Large intestine (tissue), 3 donors: ENCODE data around the gene TBC1D23. TPM values are rescaled to one million over a fixed set of nuclear protein-coding genes. Genes with fewer than 3 reads are reported as not detected.

Source experiments
- DNase-seq, 2 donors: peaks; one replicate each; pipeline versions ENCODE4 v3.0.0 to v3.0.0-alpha.2; 2013
- H3K27ac ChIP-seq: one replicate; pipeline ENCODE4 v1.5.1; 2013; ENCODE audit warnings: low read length
- H3K27me3 ChIP-seq: 2 replicates; pipeline ENCODE4 v1.6.1; 2013; ENCODE audit warnings: low read length; ENCODE audit not compliant: control insufficient read depth, insufficient read depth
- H3K36me3 ChIP-seq: 2 replicates; pipeline ENCODE4 v1.6.1; 2013; ENCODE audit warnings: low read length; ENCODE audit not compliant: control insufficient read depth, insufficient read depth
- H3K4me1 ChIP-seq: one replicate; pipeline ENCODE4 v1.6.1; 2013; ENCODE audit warnings: low read length; ENCODE audit not compliant: control insufficient read depth, insufficient read depth
- H3K4me3 ChIP-seq: one replicate; pipeline ENCODE4 v1.5.1; 2013; ENCODE audit warnings: low read length
- H3K9me3 ChIP-seq: one replicate; pipeline ENCODE4 v1.6.1; 2013; ENCODE audit warnings: mild to moderate bottlenecking, low read depth, low read length, moderate library complexity; ENCODE audit not compliant: control insufficient read depth
- WGBS: methylation state at CpG from one replicate; pipeline ENCODE4 v1.1.5; 2013; ENCODE audit warnings: low lambda C conversion rate; ENCODE audit not compliant: insufficient coverage; 5-methylcytosine and 5-hydroxymethylcytosine counted together
- polyA plus RNA-seq: library from polyadenylated mRNA; unstranded; fragments of 120-200 nt; gene quantifications from one replicate; pipeline ENCODE4 v1.2.1, GENCODE V29; 2013

The TBC1D23 gene
- polyA plus RNA-seq, 1 donor, result 37.1 TPM

DNA sequence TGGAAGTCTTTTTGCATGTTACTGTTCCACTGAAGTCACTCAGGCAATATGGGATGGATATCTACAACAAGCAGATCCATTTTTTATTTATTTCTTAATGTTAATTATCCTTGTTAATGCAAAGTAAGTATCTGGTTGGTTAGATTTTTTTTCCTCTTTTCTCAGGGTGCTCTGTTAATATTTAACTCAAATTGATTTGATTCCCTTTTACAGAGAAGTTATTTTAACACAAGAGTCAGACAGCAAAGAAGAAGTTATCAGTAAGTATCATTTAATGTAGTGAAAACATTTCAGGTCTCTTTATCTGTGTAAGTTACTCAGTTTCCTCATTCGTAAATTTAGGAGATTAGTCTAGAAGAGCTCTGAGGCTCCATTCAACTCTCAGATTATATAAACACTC, 34.3 kb downstream of the TBC1D23 start:
- H3K36me3 ChIP-seq, result peaks cover 39% of the 10 kb centered on the region
- no peaks in the 10 kb centered on the region for H3K9me3 ChIP-seq
- no peaks in the 10 kb centered on the region for H3K27me3 ChIP-seq
- no peak for DNase-seq
- WGBS, result 14% methylated on average over 1 of the region's 1 CpG
- no peak overlapping the region for H3K27ac ChIP-seq
- H3K4me1 ChIP-seq, result no peaks in the 10 kb centered on the region
- H3K4me3 ChIP-seq, result no peak overlapping the region

DNA sequence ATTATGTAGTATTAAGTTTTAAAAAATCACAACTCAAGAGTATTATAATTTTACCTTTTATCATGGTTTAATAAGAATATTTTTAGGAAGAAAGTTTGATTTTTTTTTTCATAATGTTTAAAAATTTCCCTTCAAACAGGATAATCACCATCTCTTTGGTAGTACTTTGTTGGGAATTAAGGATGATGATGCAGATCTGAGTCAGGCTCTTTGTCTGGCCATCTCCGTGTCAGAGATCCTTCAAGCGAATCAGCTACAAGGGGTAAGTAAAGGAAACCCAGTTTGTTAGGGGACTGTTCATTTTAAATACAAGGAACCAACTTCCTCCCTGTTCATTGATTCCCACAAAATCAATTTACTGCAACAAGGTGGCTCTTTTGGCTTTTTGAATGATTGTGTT, 37.0 kb downstream of the TBC1D23 start:
- Histone ChIP-seq H3K4me3 (no peak overlapping the region), H3K4me1 (no peaks in the 10 kb centered on the region), H3K27ac (no peak overlapping the region), H3K27me3 (no peaks in the 10 kb centered on the region), H3K36me3 (peaks cover 36% of the 10 kb centered on the region), H3K9me3 (no peaks in the 10 kb centered on the region)
- 100% methylated on average over 2 of the region's 2 CpGs for WGBS
- DNase-seq, result no peak

DNA sequence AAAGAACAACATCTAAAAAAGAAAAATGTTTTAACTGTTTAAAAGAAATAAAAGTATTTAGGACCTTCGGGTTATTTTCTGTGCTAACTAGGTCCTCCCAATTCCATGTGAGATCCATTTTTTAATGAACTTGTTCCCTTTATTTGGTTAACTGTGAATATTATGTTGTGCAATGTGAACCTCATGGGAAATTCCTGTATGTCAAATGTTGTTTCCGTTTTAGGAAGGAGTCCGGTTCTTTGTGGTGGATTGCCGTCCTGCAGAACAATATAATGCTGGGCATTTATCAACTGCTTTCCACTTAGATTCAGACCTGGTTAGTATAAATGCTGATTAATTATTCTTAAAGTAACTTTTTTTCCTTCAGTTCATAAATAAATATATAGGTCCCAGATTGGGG, 38.2 kb downstream of the TBC1D23 start:
- Histone ChIP-seq H3K4me3 (no peak overlapping the region), H3K36me3 (peaks cover 35% of the 10 kb centered on the region), H3K27ac (no peak overlapping the region), H3K4me1 (no peaks in the 10 kb centered on the region), H3K9me3 (no peaks in the 10 kb centered on the region), H3K27me3 (no peaks in the 10 kb centered on the region)
- 100% methylated on average over 1 of the region's 4 CpGs for WGBS
- DNase-seq, result no peak

DNA sequence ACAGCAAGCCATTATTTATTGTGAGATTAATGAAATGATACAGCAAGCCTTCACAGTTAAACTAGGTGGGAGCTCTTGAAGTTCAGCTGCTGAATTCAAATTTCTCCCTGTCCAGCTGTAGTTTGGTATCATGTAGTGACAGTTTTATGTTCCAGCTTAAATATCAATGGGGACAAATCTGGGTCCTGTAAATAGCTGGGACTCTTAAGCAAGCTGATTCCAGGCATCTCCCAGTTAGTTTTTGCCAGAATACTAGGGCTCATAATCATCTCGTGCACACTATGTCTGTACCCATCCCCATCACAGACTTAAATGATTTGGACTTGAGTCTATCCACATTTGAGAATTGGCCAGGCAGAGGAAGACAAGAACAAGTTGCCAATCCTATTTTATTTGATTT, 45.9 kb downstream of the TBC1D23 start:
- DNase-seq, result no peak
- no CpG with 5 or more reads among the region's 1 CpG for WGBS

DNA sequence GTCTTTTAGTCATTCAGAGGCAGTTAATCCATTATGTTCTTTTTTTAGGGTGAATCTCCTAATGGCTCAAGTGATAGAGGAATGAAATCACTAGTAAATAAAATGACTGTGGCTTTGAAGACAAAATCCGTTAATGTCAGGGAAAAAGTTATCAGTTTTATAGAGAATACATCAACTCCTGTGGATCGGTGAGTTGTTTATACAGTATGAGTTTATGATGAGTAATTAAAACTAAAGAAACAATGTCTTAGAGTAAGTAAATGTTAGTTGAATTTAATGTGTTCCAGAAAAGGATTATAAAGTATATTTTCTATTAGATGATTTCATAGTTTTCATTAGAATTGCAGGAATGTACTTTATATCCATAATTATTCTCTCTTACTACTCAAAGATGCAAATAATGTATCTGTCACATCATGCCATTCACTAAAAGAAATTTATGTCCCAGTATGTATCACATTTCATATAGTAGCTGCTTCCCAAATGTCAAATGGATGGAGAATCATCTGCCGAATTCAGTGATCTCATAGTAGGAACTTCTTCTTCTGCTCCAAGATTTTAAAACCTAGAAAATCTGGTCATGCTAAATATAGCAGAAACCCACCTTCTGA, 49.7 kb downstream of the TBC1D23 start:
- H3K9me3 ChIP-seq, result no peaks in the 10 kb centered on the region
- no peak overlapping the region for H3K4me3 ChIP-seq
- no peaks in the 10 kb centered on the region for H3K27me3 ChIP-seq
- H3K36me3 ChIP-seq, result peaks cover 26% of the 10 kb centered on the region
- H3K27ac ChIP-seq, result no peak overlapping the region
- WGBS, result 88% methylated on average over 2 of the region's 3 CpGs
- no peaks in the 10 kb centered on the region for H3K4me1 ChIP-seq
- DNase-seq, result no peak

More for the DNA sequence above, 45.9 kb downstream of the TBC1D23 start:
- H3K27ac ChIP-seq, result no peak overlapping the region
- H3K4me3 ChIP-seq, result no peak overlapping the region
- H3K9me3 ChIP-seq, result no peaks in the 10 kb centered on the region
- H3K4me1 ChIP-seq, result no peaks in the 10 kb centered on the region
- no peaks in the 10 kb centered on the region for H3K27me3 ChIP-seq
- H3K36me3 ChIP-seq, result peaks cover 28% of the 10 kb centered on the region

DNA sequence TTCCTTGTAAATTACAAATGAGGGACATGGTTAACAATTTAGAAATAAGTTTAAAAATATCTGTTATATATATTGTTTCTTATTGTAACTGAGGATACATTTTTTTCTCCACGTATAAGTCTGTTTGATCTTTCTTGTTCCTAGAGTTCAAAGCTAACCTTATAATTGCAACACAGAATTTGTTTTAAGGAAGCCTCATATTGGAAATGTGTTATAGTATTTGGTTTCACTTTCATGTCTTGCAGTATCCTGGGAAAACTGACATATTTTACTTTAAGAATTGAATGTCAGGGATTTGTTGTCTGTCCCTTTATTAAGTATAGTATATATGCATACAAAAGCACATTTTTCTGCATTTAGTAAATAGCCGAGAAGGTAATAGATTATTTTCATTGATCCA, 50.2 kb downstream of the TBC1D23 start:
- Histone ChIP-seq H3K27me3 (no peaks in the 10 kb centered on the region), H3K27ac (no peak overlapping the region), H3K36me3 (peaks cover 29% of the 10 kb centered on the region), H3K9me3 (no peaks in the 10 kb centered on the region), H3K4me3 (no peak overlapping the region), H3K4me1 (no peaks in the 10 kb centered on the region)
- peak in 1 of 2 donors; percentile 8 for DNase-seq
- WGBS, result 58% methylated on average over 2 of the region's 2 CpGs

DNA sequence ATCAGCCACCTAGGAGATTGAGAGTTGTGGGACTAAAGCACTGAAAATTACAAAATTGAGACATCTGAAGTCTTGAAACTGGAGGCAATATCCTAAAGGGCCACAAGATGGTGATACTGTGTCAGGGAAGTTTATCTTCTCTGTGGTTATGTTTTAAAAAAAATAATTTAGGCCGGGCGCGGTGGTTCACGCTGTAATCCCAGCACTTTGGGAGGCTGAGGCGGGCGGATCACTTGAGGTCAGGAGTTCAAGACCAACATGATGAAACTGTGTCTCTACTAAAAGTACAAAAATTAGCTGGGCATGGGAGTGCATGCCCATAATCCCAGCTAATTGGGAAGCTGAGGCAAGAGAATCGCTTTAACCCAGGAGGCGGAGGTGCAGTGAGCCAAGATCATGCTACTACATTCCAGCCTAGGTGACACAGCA, 55.9 kb downstream of the TBC1D23 start:
- no peak overlapping the region for H3K4me3 ChIP-seq
- H3K27ac ChIP-seq, result no peak overlapping the region
- no peaks in the 10 kb centered on the region for H3K4me1 ChIP-seq
- DNase-seq, result peak; percentile 26 to 33
- no peaks in the 10 kb centered on the region for H3K27me3 ChIP-seq
- WGBS, result no CpG with 5 or more reads among the region's 8 CpGs
- H3K9me3 ChIP-seq, result no peaks in the 10 kb centered on the region
- peaks cover 28% of the 10 kb centered on the region for H3K36me3 ChIP-seq

DNA sequence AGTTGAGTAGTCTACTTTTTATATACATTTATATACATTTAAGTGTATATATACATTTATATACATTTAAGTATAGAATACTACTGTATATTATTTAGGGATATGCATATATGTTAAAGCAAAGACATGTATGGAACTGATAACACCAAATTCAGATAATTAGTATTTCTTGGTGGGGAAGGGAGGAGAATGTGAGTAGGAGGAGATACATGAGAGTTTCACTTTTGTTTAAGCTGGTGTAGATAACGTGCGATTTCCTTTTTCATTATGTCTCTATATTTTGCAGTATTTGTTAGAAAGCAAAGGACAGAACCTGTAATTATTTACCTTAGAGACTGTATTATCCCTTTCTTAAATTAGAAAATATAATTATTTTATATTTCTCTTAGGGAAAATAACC, 57.1 kb downstream of the TBC1D23 start:
- Histone ChIP-seq H3K9me3 (no peaks in the 10 kb centered on the region), H3K36me3 (peaks cover 28% of the 10 kb centered on the region)

DNA sequence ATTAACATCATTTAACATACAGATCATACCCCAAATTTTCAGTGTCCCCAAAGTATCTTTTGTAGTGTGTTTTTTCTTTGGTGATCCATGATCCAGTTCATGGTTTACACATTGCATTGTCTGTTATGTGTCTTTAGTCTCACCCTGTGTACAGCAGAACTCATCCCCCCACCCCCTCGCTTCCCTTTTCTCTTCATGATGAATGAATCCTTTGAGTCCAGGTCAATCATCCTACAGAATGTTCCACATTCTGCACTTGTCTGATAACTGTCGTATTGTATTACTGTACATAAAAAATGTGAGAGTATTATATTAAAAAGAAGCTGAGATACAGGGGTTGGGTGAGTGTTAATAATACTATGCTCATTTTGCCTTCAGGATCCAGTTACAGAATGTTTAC, 59.2 kb downstream of the TBC1D23 start:
- peaks cover 22% of the 10 kb centered on the region for H3K36me3 ChIP-seq
- H3K27me3 ChIP-seq, result no peaks in the 10 kb centered on the region
- no CpG with 5 or more reads among the region's 2 CpGs for WGBS

More for the DNA sequence above, 57.1 kb downstream of the TBC1D23 start:
- Histone ChIP-seq H3K27me3 (no peaks in the 10 kb centered on the region), H3K4me1 (no peaks in the 10 kb centered on the region), H3K27ac (no peak overlapping the region), H3K4me3 (no peak overlapping the region)
- WGBS, result no CpG with 5 or more reads among the region's 2 CpGs
- DNase-seq, result no peak

DNA sequence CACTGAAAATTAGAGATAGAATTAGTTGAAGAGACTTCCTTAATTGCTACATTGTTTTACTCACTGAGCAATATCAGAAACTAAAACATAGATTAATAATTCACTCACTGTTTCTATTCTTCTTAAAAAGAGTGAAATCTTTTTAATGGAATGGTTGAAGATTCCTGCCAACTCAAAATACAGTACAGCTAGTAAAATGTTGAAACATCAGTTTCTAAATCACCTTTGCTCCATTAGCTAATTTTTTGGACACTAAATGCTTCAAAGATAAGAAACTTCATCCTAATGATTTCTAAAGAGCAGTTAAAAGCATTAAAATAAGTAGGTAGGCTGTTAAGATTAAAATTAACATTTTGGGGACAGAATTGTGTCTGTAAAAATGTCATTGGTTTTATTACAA, 63.3 kb downstream of the TBC1D23 start:
- H3K4me3 ChIP-seq, result no peak overlapping the region
- no peaks in the 10 kb centered on the region for H3K4me1 ChIP-seq
- no peaks in the 10 kb centered on the region for H3K9me3 ChIP-seq
- H3K36me3 ChIP-seq, result peaks cover 26% of the 10 kb centered on the region
- no peak for DNase-seq
- H3K27ac ChIP-seq, result no peak overlapping the region
- no peaks in the 10 kb centered on the region for H3K27me3 ChIP-seq

More for the DNA sequence above, 59.2 kb downstream of the TBC1D23 start:
- no peaks in the 10 kb centered on the region for H3K9me3 ChIP-seq
- no peak overlapping the region for H3K27ac ChIP-seq
- no peak overlapping the region for H3K4me3 ChIP-seq
- no peaks in the 10 kb centered on the region for H3K4me1 ChIP-seq
- no peak for DNase-seq

DNA sequence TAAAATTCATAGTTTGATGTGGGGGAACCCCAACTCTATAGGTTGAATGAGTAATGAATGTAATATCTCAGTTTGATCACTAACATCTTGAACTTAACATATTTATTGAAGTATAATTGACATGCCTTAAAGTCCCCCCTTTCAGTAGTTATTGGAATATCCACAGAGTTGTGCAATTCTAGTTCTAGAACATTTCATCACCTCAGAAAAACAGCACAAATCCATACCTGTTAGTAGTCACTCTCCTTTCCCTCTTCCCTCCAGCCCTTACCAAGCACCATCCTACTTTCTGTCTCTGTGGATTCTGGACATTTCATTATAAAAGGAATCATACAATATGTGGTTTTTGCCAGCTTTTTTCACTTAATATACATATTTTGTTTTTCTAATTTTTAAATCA, 65.0 kb downstream of the TBC1D23 start:
- H3K4me3 ChIP-seq, result no peak overlapping the region

More for the DNA sequence above, 65.0 kb downstream of the TBC1D23 start:
- Histone ChIP-seq H3K27me3 (no peaks in the 10 kb centered on the region), H3K36me3 (peaks cover 17% of the 10 kb centered on the region), H3K27ac (no peak overlapping the region), H3K9me3 (no peaks in the 10 kb centered on the region), H3K4me1 (no peaks in the 10 kb centered on the region)
- no peak for DNase-seq
